ENCODE data around the gene KRTCAP2. TPM values are rescaled to one million over a fixed set of nuclear protein-coding genes. Genes with fewer than 3 reads are reported as not detected.
"Not testable (repeated sequence)": the region's sequence is repeated elsewhere in the genome, so short reads cannot be mapped to it uniquely, and the experiment has no call there.

The KRTCAP2 gene
- total RNA-seq, 1 donor from 2014 or later = 146 TPM

- no peak for TF ChIP-seq CTCF (IDR thresholded peaks at IDR 0.05)
- H3K4me3 ChIP-seq = no peak overlapping the region
- no peaks in the 10 kb centered on the region for H3K27me3 ChIP-seq
- H3K4me1 ChIP-seq = peaks cover 7 to 11% of the 10 kb centered on the region in 2 donors
- intact Hi-C loops (cut with DNase I) = loop anchor here (1.0 kb wide), 1 partner anchor 77 kb away; no protein-coding TSS in a partner anchor
- DNase-seq (ENCODE audit: low spot score in 2 of 2) = no peak
- H3K9me3 ChIP-seq = no peaks in the 10 kb centered on the region
- H3K36me3 ChIP-seq = peaks cover 7 to 24% of the 10 kb centered on the region in 2 donors
- H3K27ac ChIP-seq = no peak overlapping the region
These were observed 4.5 kb downstream of the KRTCAP2 start for GRCh38 chr1:155168456-155169210.

DNA sequence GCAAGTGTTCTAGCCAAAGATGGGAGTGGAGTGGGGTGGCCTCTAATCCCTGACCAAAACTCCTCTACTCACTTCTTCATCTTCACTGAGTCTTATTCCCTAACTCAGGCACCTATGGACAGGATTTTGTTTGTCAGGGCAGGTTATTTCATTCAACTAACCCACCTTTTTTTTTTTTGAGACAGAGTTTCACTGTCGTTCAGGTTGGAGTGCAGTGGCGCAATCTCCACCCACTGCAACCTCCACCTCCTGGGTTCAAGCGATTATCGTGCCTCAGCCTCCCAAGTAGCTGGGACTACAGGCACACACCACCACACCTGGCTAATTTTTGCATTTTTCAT, 5.0 kb downstream of the KRTCAP2 start:
- intact Hi-C loops (cut with DNase I) = loop anchor here (1.0 kb wide), 1 partner anchor 77 kb away; no protein-coding TSS in a partner anchor
- peak overlapping the region in 1 of 2 donors; percentile 12 for H3K4me3 ChIP-seq
- peaks cover 7 to 24% of the 10 kb centered on the region in 2 donors for H3K36me3 ChIP-seq
- H3K27me3 ChIP-seq; H3K9me3 ChIP-seq; DNase-seq (ENCODE audit: low spot score in 2 of 2); H3K4me1 ChIP-seq; H3K27ac ChIP-seq: not testable (repeated sequence)

- H3K4me3 ChIP-seq = peak overlapping the region in 1 of 2 donors; percentile 12
- H3K36me3 ChIP-seq = peaks cover 7 to 24% of the 10 kb centered on the region in 2 donors
- intact Hi-C loops (cut with DNase I) = loop anchor here (1.0 kb wide), 1 partner anchor 76 kb away; no protein-coding TSS in a partner anchor
- DNase-seq (ENCODE audit: low spot score in 2 of 2) = peak in 1 of 2 donors; percentile 90
- no peak overlapping the region for H3K27ac ChIP-seq
- no peaks in the 10 kb centered on the region for H3K27me3 ChIP-seq
- H3K9me3 ChIP-seq = no peaks in the 10 kb centered on the region
- peak; percentile 86 to 89 (median 86) for TF ChIP-seq CTCF (IDR thresholded peaks at IDR 0.05)
- H3K4me1 ChIP-seq = peaks cover 3 to 8% of the 10 kb centered on the region in 2 donors
These were observed 5.7 kb downstream of the KRTCAP2 start for GRCh38 chr1:155167166-155168104.

GRCh38 chr1:155166471-155167165, 6.5 kb downstream of the KRTCAP2 start:
- Histone ChIP-seq H3K9me3 (no peaks in the 10 kb centered on the region), H3K4me1 (peaks cover 3 to 4% of the 10 kb centered on the region in 2 donors), H3K4me3 (no peak overlapping the region), H3K36me3 (peaks cover 7 to 24% of the 10 kb centered on the region in 2 donors), H3K27me3 (no peaks in the 10 kb centered on the region), H3K27ac (no peak overlapping the region)
- no peak for TF ChIP-seq CTCF (IDR thresholded peaks at IDR 0.05)
- no peak for DNase-seq (ENCODE audit: low spot score in 2 of 2)
- intact Hi-C loops (cut with DNase I) = no loop called here

DNA sequence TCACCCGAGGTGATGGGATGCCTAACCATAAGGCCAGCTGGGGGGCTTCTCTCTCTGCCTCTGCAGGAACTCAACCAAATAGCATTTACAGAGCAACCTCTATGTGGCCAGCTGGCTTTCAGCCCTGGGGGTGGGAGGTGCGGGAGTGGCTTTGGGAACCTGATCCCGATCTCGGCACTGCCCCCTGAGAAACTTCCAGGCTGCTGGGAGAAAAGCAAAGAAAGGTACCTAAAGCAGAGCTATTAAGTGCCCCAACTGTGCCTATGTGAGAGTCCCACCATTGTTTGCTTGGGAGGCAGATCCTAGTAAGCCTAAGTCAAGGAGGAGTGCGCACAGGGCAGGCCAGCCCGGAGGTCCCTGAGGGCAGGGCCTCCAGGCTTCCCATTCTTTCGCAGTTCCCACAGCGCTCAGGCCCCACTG, 7.0 kb downstream of the KRTCAP2 start:
- no peak for DNase-seq (ENCODE audit: low spot score in 2 of 2)
- intact Hi-C loops (cut with DNase I) = no loop called here
- Histone ChIP-seq H3K27me3 (no peaks in the 10 kb centered on the region), H3K9me3 (no peaks in the 10 kb centered on the region), H3K4me1 (peaks cover 3 to 4% of the 10 kb centered on the region in 2 donors), H3K27ac (no peak overlapping the region), H3K4me3 (no peak overlapping the region), H3K36me3 (peaks cover 7 to 24% of the 10 kb centered on the region in 2 donors)
- TF ChIP-seq CTCF (IDR thresholded peaks at IDR 0.05) = no peak

DNA sequence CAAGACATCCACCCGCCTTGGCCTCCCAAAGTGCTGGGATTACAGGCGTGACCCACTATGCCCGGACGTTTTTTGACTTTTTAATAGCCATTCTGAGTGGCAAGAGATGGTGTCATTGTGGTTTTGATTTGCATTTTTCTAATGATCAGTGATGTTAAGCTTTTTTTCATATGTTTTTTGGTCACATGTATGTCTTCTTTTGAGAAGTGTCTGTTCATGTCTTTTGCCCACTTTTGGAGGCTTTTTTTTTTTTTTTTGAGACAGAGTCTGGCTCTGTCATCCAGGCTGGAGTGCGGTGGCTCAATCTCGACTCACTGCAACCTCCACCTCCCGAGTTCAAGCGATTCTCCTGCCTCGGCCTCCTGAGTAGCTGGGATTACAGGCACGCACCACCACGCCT, 8.5 kb downstream of the KRTCAP2 start:
- DNase-seq (ENCODE audit: low spot score in 2 of 2); H3K9me3 ChIP-seq; H3K4me1 ChIP-seq; H3K27ac ChIP-seq; H3K4me3 ChIP-seq; H3K27me3 ChIP-seq; intact Hi-C loops (cut with DNase I): not testable (repeated sequence)
- H3K36me3 ChIP-seq = peaks cover 6 to 10% of the 10 kb centered on the region in 2 donors

GRCh38 chr1:155163785-155164184, 9.3 kb downstream of the KRTCAP2 start:
- H3K4me3 ChIP-seq; DNase-seq (ENCODE audit: low spot score in 2 of 2); H3K9me3 ChIP-seq; intact Hi-C loops (cut with DNase I); H3K27me3 ChIP-seq; H3K4me1 ChIP-seq; H3K27ac ChIP-seq; H3K36me3 ChIP-seq: not testable (repeated sequence)

DNA sequence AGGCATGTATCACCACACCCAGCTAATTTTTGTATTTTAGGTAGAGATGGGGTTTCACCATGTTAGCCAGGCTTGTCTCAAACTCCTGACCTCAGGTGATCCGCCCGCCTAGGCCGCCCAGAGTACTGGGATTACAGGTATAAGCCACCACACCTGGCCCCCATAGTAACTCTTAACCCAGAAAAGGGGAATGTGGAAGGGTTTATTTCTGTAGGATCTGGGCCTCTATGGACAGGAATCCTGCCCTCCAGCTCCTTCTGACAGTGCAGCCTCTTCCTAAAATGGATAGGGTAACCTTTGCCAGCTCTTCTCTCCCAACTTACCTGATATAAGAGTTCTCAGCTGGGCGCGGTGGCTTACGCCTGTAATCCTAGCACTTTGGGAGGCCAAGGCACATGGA, 10.5 kb downstream of the KRTCAP2 start:
- H3K4me1 ChIP-seq; intact Hi-C loops (cut with DNase I); H3K9me3 ChIP-seq; H3K27me3 ChIP-seq; DNase-seq (ENCODE audit: low spot score in 2 of 2); H3K27ac ChIP-seq; H3K36me3 ChIP-seq; H3K4me3 ChIP-seq: not testable (repeated sequence)
